GM19468 (cell line): ENCODE data around the gene CRTC2.
"Not testable (repeated sequence)": the region's sequence is repeated elsewhere in the genome, so short reads cannot be mapped to it uniquely, and the experiment has no call there.

Experiments used
- ATAC-seq: cut with Tn5 transposase; IDR thresholded peaks from one replicate; pipeline ENCODE4 v1.9.1; 2021; ENCODE audit warnings: mild to moderate bottlenecking, moderate library complexity, moderate number of reproducible peaks; ENCODE audit not compliant: unreplicated experiment; ENCODE audit errors: extremely low read depth

Gene CRTC2

DNA sequence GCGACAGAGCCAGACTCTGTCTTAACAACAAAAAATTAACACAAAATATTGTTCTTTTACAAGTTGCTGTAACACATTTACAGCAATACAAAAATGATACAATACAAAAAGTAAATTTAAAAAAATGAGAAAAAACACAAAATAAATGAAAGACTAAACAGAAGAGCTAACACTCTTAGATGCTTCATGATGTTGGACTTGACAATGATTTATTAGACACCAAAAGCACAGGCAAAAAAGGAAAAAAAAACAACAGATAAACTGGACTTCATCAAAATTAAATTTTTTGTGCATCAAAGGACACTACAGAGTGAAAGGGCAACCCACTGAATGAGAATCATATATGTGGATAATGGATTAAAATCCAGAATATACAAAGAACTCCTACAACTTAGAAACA is 52.0 kb downstream of the CRTC2 start:
- no peak for ATAC-seq

DNA sequence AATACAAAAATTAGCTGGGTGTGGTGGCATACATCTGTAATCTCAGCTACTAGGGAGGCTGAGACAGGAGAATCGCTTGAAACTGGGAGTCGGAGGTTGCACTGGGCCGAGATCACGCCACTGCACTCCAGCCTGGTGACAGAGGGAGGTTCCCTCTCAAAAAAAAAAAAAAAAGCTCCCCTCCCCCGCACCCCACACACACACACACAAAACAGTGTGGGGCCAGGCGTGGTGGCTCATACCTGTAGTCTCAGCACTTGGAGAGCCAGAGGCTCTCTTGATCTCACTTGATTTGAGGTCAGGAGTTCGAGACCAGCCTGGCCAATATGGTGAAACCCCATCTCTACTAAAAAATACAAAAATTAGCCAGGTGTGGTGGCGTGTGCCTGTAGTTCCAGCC is 52.5 kb downstream of the CRTC2 start:
- not testable (repeated sequence) for ATAC-seq

- no peak for ATAC-seq
These were observed 54.5 kb downstream of the CRTC2 start for GRCh38 chr1:153903841-153904455.

- ATAC-seq: no peak
These were observed 58.9 kb downstream of the CRTC2 start for GRCh38 chr1:153899509-153899908.
